ENCODE data around the gene FMO5. TPM values are rescaled to one million over a fixed set of nuclear protein-coding genes. Genes with fewer than 3 reads are reported as not detected.
"Not testable (repeated sequence)": the region's sequence is repeated elsewhere in the genome, so short reads cannot be mapped to it uniquely, and the experiment has no call there.

Gene FMO5
- total RNA-seq, 1 donor from 2014 or later = 2.5 TPM

DNA sequence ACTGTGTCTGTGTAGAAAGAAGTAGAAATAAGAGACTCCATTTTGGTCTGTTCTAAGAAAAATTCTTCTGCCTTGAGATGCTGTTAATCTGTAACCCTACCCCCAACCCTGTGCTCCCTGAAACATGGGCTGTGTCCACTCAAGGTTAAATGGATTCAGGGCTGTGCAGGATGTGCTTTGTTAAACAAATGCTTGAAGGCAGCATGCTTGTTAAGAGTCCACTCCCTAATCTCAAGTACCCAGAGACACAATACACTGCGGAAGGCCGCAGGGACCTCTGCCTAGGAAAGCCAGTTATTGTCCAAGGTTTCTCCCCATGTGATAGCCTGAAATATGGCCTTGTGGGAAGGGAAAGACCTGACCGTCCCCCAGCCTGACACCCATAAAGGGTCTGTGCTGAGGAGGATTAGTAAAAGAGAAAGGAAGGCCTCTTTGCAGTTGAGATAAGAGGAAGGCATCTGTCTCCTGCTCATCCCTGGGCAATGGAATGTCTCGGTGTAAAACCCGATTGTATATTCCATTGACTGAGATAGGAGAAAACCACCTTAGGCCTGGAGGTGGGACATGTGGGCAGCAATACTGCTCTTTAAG lies 15.1 kb upstream of the FMO5 start:
- not testable (repeated sequence) for DNase-seq (ENCODE audit: low spot score)

GRCh38 chr1:147238925-147239820 lies 14.0 kb upstream of the FMO5 start:
- DNase-seq (ENCODE audit: low spot score) = no peak

DNA sequence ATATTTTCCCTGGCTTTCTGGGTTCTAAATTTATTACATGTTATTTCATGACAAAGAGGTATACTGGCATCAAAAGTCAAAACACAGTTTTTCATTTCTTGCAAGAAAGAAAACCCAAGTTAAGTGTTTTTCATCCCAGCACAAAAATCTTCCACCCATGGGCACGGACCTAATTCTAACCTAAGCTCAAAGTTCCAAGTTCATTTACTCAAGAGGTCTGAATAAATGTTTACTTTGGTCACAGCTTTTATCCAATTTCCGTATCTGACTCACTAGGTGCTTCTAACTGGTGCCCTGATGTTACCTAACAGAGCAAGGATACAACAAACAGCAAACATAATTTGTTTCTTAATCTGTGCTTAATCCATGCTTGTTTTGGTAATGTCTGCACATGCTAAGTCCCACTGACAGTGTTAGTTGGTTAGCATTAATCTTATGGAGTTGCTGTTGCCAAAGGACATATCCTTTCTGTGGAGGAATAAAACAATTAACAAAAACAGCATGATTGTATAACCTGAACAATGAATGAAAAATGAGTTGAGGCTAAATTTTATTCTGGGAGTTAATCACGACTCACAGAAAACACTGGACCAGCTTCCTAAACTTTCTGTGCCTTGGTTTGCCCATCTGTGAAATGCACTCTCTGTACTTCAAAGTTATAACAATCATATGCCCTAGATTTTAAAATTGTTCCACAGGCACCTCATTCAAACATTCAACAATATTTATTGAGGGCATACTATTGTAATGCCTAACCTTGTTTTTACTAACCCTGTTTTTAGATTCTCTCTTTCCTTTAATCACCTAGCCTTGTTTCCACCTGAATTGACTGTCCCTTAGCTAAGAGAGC lies 13.1 kb upstream of the FMO5 start:
- DNase-seq (ENCODE audit: low spot score) = no peak

GRCh38 chr1:147236959-147237791 lies 12.0 kb upstream of the FMO5 start:
- no peak for DNase-seq (ENCODE audit: low spot score)

- no peak for DNase-seq (ENCODE audit: low spot score)
Observed at GRCh38 chr1:147236448-147236847, 11.3 kb upstream of the FMO5 start.

- no peak for DNase-seq (ENCODE audit: low spot score)
Observed at GRCh38 chr1:147235822-147236221, 10.7 kb upstream of the FMO5 start.

DNA sequence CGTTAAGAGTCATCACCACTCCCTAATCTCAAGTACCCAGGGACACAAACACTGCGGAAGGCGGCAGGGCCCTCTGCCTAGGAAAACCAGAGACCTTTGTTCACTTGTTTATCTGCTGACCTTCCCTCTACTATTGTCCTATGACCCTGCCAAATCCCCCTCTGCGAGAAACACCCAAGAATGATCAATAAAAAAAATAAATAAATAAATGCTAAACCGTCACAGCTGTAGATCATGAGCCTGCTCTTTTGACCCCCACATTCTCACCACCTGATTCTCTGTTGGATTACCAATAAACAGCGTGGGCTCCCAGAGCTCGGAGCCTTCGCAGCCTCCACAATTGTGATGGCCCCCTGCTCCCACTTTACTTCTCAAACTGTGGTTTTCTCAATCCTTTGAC lies 8.8 kb upstream of the FMO5 start:
- not testable (repeated sequence) for DNase-seq (ENCODE audit: low spot score)

- DNase-seq (ENCODE audit: low spot score) = not testable (repeated sequence)
Observed at GRCh38 chr1:147231032-147231431, 5.9 kb upstream of the FMO5 start.

- no peak for DNase-seq (ENCODE audit: low spot score)
Observed at GRCh38 chr1:147223740-147224615, 1.2 kb downstream of the FMO5 start.

GRCh38 chr1:147218606-147219005 lies 6.5 kb downstream of the FMO5 start:
- no peak for DNase-seq (ENCODE audit: low spot score)

DNA sequence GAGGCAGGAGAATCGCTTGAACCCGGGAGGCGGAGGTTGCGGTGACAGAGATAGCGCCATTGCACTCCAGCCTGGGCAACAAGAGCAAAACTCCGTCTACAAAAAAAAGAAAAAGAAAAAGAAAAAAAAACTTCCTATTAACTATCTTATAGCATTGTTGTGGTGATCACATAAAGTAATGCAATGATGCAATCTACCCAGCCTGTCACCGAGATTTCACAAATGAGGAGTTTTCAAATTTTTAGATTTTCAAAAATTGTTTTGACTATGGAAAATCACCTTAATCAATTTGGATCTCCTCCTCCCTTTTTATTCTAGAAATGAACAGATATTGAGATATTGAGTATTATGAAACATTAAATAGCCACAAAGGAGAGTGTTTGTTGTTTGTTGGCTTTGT lies 8.0 kb downstream of the FMO5 start:
- no peak for DNase-seq (ENCODE audit: low spot score)

DNA sequence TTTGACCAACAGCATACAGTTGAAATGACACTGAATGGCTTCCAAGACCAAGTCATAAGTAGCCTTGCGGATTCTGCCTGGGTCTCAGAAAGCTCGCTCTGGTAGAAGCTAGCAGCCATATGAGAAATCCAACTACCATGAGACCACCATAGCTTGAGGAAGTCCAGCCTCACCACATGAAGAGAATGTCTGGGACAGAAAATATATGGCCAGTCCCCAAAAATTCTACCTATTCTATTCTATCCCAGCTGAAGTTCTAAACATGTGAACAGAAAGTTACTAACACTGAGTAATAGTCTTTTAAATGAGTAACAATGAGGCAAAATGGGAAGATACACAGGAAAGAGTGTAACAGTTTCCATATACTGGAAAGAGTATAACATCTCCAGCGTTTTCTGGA lies 9.0 kb downstream of the FMO5 start:
- no peak for DNase-seq (ENCODE audit: low spot score)

DNA sequence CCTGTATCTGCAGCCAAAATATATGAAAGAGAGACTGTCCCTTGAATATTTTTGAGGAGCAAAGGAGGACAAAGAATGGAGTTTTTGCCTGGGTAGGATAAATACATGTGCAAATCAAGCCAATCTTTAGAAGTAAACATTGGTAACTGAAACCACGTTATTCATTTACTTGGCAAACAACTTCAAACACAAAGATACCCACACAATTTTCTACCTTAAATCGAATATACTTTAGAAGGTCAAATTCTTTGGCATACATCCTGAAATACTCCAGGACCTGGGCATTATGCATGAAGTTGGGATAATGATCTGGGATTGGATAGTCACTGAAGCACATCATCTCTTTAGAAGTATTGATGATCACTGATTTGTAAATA lies 9.6 kb downstream of the FMO5 start:
- DNase-seq (ENCODE audit: low spot score) = no peak

DNA sequence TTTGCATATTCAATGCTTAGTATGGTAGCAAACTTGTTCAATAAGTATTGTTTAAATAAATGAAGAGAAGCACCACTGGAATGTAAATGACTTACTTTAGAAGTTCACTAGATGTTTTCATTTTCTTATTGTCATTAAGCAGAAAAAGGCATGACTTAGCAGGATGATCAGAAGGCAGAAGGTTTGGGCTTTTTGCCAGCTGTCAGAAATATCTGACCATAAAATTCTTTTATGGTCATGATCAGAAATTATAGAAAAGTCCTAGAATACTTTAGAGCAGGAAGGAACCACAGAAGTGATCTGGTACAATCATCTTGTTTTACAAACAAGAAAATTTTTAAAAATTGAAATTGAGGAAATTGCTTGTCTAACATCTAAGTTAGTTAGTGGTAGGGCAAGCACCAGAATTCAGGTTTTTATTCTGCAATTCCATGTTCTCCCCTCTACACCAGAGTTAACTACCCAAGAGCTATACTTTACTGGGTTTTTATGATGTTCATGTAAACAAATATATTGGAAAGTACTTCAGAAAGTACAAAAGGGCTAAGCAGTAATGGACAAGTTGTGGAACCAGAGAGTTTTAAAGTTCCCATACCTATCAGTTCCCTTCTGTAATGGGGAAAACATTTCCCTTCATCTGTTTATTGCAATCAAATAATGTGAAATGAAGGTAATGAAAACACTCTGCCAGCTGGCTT lies 10.1 kb downstream of the FMO5 start:
- DNase-seq (ENCODE audit: low spot score) = no peak

GRCh38 chr1:147214325-147214724 lies 10.8 kb downstream of the FMO5 start:
- DNase-seq (ENCODE audit: low spot score) = no peak

DNA sequence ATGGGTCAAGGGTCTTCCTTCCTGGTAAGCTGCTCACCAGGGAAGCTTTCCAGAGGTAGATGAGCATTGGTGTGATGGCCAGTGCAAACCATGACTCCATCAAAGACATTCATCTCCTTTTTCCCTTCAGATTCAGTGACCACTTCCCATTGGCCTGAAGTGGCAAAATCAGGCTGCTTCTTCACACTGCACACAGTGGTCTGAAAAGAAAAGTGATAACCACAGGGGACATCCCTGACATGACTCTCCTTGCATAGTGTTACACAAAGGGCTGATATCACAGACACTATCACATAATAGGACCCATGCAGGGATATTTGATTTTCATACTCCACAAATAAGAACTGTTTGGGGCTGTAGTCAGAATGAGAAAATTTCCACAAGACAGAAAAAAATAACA lies 11.9 kb downstream of the FMO5 start:
- DNase-seq (ENCODE audit: low spot score) = no peak

GRCh38 chr1:147211577-147211976 lies 13.6 kb downstream of the FMO5 start:
- no peak for DNase-seq (ENCODE audit: low spot score)

- DNase-seq (ENCODE audit: low spot score) = no peak
Observed at GRCh38 chr1:147210987-147211386, 14.2 kb downstream of the FMO5 start.
